GM19238 (cell line): ENCODE measurements around the gene RAB11FIP2.
"Not testable (repeated sequence)": the region's sequence is repeated elsewhere in the genome, so short reads cannot be mapped to it uniquely, and the experiment has no call there.

ENCODE experiments used
- DNase-seq: peaks from one replicate; pipeline ENCODE4 v3.0.0; 2011; ENCODE audit warnings: low spot score; ENCODE audit not compliant: insufficient read length

The RAB11FIP2 gene, protein sequence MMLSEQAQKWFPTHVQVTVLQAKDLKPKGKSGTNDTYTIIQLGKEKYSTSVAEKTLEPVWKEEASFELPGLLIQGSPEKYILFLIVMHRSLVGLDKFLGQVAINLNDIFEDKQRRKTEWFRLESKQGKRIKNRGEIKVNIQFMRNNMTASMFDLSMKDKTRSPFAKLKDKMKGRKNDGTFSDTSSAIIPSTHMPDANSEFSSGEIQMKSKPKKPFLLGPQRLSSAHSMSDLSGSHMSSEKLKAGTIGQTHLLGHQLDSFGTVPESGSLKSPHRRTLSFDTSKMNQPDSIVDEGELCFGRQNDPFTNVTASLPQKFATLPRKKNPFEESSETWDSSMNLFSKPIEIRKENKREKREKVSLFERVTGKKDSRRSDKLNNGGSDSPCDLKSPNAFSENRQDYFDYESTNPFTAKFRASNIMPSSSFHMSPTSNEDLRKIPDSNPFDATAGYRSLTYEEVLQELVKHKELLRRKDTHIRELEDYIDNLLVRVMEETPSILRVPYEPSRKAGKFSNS

GRCh38 chr10:118046395-118047156 is at the start of gene RAB11FIP2:
TSS of gene RAB11FIP2 (minus strand) at chr10:118046941. CDS start at chr10:118046163, 778 bp downstream.
- DNase-seq, result peak; percentile 88

DNA sequence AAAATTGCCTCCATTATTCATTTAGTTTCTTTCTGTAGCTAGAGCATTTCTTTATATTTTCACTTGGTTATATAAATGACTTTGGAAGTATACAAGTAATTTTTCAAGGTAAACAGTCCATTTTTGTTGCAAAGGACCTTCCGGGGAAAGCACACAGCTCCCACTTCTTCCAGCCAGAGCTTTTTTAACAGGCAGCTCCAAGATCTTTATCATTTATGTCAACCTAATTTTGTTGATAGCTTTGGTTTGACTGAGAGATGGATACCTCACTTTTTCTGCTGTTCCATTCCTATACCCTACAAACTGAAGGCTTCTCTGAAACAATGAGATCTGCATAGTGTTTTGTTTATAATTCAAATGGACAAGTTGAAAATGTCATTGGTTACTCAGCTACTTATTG is 49.3 kb upstream of the RAB11FIP2 start:
- DNase-seq, result no peak

DNA sequence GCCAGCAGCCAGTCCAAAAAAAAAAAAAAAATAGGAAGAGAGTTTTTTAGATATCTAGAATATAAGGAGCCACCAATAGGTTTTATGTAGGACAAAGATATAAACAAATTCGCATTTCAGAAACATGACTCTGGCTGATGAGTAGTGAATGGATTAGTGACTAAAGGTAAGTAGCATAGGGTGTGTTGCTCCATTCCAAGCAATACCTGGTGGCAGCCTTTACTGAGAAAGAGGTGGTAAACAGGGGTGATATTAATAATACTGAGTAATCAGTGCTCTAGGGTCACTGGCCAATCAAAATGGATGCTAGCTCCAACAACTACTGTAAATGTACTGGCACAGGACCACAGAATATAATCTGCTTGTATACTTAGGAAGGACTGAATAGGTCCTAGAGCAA is 45.5 kb upstream of the RAB11FIP2 start:
- no peak for DNase-seq

DNA sequence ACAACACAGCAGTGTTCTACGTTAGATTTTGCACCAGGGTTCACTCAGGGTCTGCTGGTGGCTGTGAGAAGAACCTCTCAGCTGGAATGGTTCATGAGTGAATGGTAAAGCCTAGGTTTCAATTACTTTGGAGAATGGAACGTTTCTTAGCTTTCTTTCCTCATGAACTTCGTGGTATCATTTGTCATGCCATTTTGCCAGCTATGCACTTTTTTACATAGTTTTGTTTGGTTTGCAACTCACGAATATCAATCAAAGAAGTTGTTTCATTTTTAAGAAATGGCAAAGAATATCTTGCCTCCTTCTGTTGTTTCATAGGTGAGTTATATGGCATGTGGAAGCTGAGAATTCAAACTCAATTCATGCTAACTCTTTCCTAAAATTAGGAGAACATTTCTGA is 34.1 kb upstream of the RAB11FIP2 start:
- no peak for DNase-seq

- no peak for DNase-seq
These were observed 30.0 kb upstream of the RAB11FIP2 start for GRCh38 chr10:118076705-118077104.

DNA sequence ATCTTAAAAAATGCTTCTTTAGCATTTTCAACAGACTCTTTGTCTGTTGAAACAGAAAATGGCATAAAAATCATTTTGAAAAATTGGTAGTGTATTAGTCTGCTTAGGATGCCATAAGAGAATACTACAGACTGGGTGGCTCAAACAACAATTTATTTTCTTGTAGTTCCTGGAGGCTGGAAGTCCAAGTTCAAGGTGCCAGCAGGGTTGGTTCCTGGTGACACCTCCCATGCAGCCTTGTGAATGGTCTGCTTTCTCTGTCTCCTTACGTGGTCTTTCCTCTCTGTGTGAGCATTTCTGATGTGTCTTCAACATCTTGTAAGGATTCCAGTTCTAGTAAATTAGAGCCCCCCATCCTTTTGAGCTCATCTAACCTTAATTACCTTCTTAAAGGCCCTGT is 26.1 kb upstream of the RAB11FIP2 start:
- no peak for DNase-seq

GRCh38 chr10:118067389-118067788 is 20.6 kb upstream of the RAB11FIP2 start:
- DNase-seq, result not testable (repeated sequence)

- DNase-seq, result no peak
These were observed 16.1 kb upstream of the RAB11FIP2 start for GRCh38 chr10:118062798-118063238.

- DNase-seq, result no peak
These were observed 11.6 kb upstream of the RAB11FIP2 start for GRCh38 chr10:118058371-118058770.

DNA sequence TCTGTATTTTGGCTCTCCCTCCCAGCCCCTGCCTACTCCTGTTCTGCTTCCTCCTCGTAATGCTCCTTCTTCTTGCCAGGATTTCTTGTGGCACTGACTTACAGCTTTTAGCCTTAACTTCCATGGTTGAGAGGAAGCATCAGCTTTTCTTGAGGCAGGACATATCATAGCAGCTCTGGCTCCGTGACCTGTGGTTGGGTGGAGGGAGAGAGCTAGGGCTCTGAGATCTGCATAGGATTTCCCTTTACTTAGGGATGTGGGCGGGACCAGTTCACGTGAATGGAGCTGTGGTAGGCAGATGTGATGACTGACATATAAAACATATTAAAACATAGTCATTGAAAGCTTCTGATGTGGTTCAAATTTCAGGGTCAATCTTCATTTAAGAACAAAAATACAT is 10.6 kb upstream of the RAB11FIP2 start:
- DNase-seq, result no peak

- no peak for DNase-seq
These were observed 7.6 kb upstream of the RAB11FIP2 start for GRCh38 chr10:118054383-118054782.

GRCh38 chr10:118052816-118053215 is 6.1 kb upstream of the RAB11FIP2 start:
- no peak for DNase-seq

GRCh38 chr10:118047880-118048279 is 1.1 kb upstream of the RAB11FIP2 start:
- no peak for DNase-seq

DNA sequence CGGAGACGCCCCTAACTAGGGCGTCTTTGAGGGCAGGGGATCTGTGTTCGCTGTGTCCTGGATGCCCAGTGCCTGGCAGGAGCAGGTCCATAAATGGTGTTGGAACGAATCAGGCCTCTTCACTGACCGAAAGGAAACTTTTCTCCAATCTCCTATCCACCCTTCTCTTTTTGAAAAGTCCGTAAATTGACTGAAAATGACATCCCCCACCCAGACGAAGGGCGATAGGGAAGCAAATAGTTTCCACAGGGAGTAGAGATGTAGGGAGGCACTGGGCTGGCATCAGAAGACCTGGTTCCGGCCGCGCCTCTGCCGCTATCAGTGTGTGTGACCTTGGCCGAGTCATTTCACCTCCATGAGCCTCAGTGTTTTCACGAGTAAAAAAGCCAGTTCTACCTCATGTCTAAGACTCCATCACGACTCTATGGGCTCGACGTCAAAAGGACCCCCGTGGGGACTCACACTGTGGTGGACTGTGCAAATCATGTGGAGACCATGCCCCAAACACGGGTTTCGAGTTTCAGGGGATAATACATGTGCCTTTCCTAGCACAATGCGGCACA is 497 bp upstream of the RAB11FIP2 start:
- DNase-seq, result no peak

GRCh38 chr10:118045837-118046394 is 825 bp downstream of the RAB11FIP2 start:
- no peak for DNase-seq

DNA sequence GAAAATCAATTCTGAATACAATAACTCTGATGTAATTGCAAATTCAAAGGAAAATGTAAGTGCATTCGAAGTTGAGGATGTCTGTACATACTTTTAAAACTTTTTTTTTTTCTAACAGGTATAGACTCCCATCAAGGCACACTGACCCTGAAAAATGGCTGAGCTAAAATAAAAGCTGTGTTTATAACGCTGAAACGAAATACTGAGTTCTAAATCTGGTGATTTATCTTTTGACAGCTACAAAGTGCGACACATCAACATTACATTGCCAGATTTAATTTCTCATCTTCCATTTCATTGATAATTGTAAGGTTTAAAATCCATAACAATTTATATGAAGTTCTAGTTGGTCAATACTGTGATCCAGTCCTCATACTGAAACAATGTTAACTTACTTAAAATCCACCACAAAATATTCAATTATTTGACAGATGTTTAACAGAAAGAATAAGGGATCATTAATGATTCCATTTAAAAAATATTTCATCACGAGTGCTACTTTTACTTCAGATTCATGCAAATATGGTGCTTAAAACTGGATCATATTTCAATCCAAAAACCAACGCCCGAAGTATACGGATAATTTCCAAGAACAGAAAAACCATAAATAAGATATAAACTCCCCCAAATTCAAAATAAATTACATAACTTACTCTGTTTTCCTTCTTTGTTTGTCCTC is 1.4 kb downstream of the RAB11FIP2 start:
- DNase-seq, result no peak

DNA sequence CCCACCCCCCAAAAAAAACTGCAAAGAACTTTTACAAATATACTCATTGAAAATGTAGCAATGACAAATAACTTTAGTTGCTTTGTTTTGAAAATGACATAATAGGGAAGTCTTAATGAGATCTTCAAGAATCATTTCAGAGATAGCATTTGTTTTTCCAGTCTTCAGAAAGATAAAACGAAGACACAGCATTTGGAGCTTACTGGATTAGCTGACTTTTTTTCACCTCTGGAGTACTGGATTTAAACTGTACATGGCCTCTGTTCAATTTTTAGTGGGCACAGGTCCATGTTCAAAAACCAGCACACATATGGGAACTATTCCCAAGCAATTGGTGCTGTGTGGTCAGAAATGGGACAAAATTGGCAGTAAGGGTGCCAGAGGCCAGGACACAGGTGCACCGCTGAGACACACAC is 3.9 kb downstream of the RAB11FIP2 start:
- DNase-seq, result no peak

GRCh38 chr10:118042336-118042735 is 4.4 kb downstream of the RAB11FIP2 start:
- no peak for DNase-seq

DNA sequence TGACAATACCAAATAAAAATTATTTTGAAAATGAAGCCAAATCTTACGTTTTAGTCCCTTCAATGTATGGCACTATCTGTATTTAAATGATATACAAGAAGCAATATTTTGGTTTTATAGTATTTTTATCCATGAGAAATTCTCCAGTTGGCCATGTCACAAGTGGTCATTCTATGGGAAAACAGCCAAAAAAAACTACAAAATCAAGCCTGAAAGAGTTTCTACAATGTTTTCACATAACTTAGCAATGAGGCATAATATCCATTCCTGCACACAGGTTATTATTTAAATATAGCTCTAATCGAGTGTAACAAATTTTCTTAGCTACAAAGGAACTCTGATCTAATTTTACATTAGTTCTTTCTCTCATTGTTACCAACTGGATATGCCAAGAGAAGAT is 5.4 kb downstream of the RAB11FIP2 start:
- no peak for DNase-seq

GRCh38 chr10:118036281-118036875 is 10.4 kb downstream of the RAB11FIP2 start:
- DNase-seq, result no peak
